ENCODE results near the gene SNRNP70.
"Not testable (repeated sequence)": the region's sequence is repeated elsewhere in the genome, so short reads cannot be mapped to it uniquely, and the experiment has no call there.

The SNRNP70 gene

DNA sequence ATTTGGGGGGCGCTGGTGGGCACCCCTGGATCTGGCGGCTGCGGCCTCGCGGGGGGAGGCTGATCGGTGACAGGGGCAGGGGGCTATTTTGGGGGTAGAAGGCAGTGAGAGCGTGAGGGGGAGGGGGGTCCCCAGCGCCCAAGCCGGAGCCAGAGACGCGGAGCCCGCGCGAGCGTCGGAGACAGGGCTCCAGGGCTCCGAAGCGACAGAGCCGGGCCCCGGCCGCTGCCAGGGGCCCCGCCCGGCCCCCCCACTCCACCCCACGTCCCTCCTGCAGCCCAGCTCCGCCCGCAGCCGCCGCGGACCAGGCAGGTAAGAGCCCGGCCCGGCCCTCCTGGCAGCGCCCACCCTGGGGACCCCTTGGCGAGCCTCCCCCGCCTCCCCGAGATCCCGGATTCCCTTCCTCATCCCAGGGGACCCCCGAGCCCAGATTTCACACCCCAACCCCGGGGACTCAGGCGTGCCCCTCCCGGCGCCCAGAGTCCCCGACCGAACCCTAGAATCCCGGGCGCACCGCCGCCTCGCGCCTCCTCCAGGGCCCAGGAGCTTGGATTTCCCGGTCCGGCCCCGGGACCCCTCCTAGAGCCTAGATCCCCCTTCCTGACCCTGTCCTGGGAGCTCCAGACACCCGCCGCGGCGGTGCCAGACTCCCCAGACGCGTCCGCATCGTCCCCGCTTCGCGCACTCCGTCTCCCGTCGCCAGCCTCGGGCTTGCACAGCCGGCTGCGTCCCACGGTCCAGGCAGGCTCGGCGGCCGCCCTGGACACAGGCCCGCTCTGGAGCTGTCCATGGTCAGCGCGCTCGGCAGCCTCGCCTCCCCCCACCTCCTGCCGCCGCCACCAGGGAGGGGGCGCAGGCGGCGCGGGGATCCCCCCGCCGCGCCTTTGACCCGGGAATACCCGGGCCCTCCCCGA lies 34.4 kb downstream of the SNRNP70 start, which contains the start of gene PPFIA3:
TSS of gene PPFIA3 (plus strand) at position 134 of the 914 bp plus-strand sequence. CDS start 8,330 bp downstream, outside the sequence.
- peak; percentile 29 to 66 for DNase-seq (ENCODE audit: low spot score in 2 of 2)
- Mint-ChIP-seq H3K4me1 (peaks cover 43% of the 10 kb centered on the region), H3K4me3 (peak within 1 kb of the TSS; percentile 85), H3K27ac (peak within 1 kb of the TSS; percentile 93), H3K36me3 (no peaks in the 10 kb centered on the region), H3K9me3 (no peaks in the 10 kb centered on the region)
- ATAC-seq: peak; percentile 14

DNA sequence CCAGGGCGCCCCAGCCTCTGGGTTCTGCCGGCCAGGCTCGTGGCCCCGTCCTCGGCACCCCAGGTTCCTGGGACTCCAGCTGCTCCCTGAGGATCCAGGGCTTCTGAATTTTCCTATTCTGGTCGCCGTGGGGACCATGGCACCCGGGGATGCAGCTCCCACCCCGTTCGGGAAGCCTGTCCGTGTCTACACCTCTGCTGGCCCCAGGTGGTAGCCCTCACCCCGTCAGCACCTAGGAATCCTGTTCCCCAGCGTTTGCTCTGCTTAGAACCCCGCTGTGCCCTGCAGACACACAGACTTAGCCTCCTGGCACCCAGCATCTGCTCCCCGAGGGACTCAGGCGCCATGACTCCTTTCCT lies 35.1 kb downstream of the SNRNP70 start:
- Mint-ChIP-seq H3K27ac (peak overlapping the region; percentile 32), H3K36me3 (no peaks in the 10 kb centered on the region), H3K4me3 (peak overlapping the region; percentile 85), H3K9me3 (no peaks in the 10 kb centered on the region), H3K4me1 (peaks cover 39% of the 10 kb centered on the region)
- ATAC-seq (no peak), DNase-seq (ENCODE audit: low spot score in 2 of 2) (no peak)

DNA sequence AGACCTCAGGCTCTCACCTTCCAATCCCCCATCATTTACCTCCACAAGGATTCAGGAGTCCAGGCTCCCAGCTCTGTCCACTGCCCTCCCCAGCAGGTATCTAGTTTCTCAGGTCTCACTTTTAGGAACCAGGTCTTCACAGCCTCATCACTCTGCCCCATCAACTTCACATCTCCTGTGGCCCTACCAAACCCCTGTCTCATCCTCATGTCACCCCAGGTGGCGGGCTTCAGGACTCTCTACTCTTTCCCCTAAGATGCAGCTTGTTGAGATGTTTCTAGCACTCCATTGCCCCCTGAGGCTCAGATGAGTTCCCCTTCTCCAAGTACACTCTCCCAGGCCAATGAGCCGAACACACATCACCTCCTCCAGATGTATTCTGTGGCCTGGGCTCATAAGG lies 35.6 kb downstream of the SNRNP70 start:
- H3K4me3 Mint-ChIP-seq: peak overlapping the region; percentile 85
- peaks cover 37% of the 10 kb centered on the region for H3K4me1 Mint-ChIP-seq
- no peak for DNase-seq (ENCODE audit: low spot score in 2 of 2)
- ATAC-seq: no peak
- peak overlapping the region; percentile 32 for H3K27ac Mint-ChIP-seq
- no peaks in the 10 kb centered on the region for H3K9me3 Mint-ChIP-seq
- no peaks in the 10 kb centered on the region for H3K36me3 Mint-ChIP-seq

DNA sequence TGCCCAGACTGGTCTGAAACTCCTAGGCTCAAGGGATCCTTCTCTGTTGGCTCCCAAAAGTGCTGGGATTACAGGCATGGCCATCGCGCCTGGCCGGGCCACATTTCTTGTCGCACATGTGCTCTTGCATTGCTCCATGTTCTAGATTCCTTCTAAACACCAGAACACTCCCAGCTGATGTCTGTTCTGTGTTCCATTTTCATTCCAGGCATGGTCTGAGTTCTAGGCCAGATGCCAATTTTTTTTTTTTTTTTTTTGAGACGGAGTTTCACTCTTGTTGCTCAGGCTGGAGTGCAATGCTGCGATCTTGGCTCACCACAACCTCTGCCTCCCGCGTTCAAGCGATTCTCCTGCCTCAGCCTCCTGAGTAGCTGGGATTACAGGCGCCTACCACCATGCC lies 36.6 kb downstream of the SNRNP70 start:
- not testable (repeated sequence) for ATAC-seq; H3K36me3 Mint-ChIP-seq; DNase-seq (ENCODE audit: low spot score in 2 of 2); H3K27ac Mint-ChIP-seq; H3K4me3 Mint-ChIP-seq; H3K9me3 Mint-ChIP-seq
- peaks cover 28% of the 10 kb centered on the region for H3K4me1 Mint-ChIP-seq

DNA sequence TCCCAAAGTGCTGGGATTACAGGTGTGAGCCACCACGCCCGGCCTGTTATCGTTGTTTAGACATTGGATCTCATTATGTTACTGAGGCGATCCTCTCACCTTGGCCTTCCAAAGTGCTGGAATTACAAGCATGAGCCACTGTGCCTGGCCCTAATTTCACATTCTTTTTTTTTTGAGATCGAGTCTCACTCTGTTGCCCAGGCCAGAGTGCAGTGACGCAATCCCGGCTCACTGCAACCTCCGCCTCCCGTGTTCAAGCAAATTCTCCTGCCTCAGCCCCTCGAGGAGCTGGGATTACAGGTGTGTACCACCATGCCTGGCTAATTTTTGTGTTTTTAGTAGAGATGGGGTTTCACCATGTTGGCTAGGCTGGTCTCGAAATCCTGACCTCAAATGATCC lies 38.0 kb downstream of the SNRNP70 start:
- H3K27ac Mint-ChIP-seq, H3K4me3 Mint-ChIP-seq: not testable (repeated sequence)

DNA sequence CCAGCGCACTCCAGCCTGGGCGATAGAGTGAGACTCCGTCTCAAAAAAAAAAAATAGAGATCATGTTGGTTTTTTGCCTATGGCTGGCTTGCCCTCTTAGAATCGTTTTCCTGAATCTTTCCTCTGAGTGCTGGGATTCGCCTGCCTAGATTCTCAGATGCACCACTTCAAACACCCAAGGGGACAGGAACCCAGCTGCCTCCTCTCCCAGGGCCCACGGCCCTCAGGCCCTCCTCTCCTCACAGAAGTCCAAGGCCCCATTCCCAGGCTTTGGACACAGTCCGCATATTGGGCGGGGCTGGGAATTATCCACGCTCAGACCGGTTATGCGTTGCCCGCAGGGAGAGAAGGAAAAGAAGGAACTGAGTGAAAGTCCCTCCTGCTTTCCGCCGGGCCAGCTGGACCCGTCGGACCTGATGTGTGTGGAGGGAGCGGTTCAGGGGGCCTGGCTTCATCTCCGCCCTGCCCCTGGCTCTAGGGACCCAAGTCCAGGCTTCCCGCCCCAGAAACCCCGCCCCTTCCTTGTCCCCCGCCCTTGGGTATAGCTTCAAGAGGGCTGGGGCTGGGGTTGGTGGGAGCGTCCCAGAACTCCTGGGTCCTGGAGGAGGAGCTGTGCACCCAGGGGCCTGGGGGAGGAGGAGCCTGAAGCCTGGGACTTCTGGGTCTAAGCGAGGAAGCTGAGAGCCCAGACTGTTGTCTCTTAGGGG lies 39.9 kb downstream of the SNRNP70 start:
- Mint-ChIP-seq H3K9me3 (no peaks in the 10 kb centered on the region), H3K36me3 (peaks cover 6% of the 10 kb centered on the region), H3K4me3 (no peak overlapping the region), H3K4me1 (peaks cover 27% of the 10 kb centered on the region), H3K27ac (no peak overlapping the region)
- no peak for DNase-seq (ENCODE audit: low spot score in 2 of 2)
- no peak for ATAC-seq

More for the DNA sequence above, 38.0 kb downstream of the SNRNP70 start:
- H3K36me3 Mint-ChIP-seq; H3K9me3 Mint-ChIP-seq; ATAC-seq; DNase-seq (ENCODE audit: low spot score in 2 of 2): not testable (repeated sequence)
- peaks cover 21% of the 10 kb centered on the region for H3K4me1 Mint-ChIP-seq

DNA sequence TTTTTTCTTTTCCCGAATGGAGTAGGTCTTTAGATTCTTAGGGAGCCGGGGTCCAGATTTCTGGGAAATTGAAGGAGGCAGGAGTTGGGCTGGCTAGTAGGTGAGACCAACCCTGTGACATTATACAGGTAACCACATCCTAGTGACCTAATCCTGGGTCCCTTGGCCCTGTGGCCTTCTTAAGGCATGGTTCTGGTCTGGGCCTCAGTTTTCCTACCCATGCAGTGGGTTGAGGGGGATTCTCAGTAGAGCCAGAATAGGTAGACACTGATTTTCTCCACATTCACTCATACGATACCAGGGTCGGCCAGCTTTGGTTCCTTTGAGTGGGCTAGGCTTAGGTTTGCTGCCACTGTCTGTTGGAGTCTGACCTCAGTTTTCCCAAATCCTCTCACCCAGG lies 41.3 kb downstream of the SNRNP70 start:
- DNase-seq (ENCODE audit: low spot score in 2 of 2): no peak
- peak overlapping the region; percentile 71 for H3K4me3 Mint-ChIP-seq
- H3K36me3 Mint-ChIP-seq: peaks cover 6% of the 10 kb centered on the region
- ATAC-seq: no peak
- H3K27ac Mint-ChIP-seq: no peak overlapping the region
- H3K9me3 Mint-ChIP-seq: no peaks in the 10 kb centered on the region
- peaks cover 17% of the 10 kb centered on the region for H3K4me1 Mint-ChIP-seq

DNA sequence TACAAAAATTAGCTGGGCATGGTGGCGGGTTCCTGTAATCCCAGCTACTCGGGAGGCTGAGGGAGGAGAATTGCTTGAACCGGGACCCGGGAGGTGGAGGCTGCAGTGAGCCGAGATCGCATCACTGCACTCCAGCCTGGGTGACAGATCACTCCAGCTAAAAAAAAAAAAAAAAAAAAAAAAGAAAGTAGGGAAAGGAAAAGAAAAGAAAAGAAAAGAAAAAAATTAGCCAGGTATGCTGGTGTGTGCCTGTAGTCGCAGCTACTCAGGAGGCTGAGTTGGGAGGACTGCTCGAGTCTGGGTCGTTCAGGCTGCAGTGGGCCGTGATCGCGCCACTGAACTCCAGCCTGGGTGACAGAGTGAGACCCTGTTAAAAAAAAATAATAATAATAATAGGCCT lies 42.0 kb downstream of the SNRNP70 start:
- H3K27ac Mint-ChIP-seq, H3K9me3 Mint-ChIP-seq: not testable (repeated sequence)
- peaks cover 17% of the 10 kb centered on the region for H3K4me1 Mint-ChIP-seq

DNA sequence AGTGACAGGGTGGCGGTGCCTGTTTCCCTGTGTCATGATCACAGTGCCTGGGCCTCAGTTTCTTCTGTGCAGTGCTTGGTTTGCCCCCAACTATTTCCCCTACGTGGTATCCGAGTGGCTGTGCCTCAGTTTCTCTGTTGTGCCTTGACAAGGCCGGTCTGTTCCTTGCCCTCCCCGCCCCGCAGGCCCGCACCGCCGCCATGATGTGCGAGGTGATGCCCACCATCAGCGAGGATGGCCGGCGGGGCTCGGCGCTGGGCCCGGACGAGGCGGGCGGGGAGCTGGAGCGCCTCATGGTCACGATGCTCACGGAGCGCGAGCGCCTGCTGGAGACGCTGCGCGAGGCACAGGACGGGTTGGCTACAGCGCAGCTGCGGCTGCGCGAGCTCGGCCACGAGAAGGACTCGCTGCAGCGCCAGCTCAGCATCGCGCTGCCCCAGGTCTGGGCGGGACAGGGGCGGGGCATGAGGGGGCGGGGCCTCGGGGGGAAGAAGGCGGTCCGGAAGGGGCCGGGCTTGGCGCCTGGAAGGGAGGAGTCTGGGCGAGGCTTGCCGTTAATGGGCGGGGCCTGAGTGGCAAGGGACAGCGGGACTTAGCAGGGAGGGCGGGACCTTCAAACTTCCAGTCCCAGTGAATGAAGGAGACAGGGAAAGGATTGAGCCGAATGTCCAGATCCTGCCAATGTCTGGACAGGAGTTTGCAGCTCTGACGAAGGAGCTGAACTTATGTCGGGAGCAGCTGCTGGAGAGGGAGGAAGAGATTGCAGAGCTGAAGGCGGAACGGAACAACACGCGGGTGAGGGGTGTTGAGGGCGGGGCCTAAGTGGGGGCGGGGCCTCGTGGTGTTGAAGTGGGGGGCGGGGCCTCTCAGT lies 42.7 kb downstream of the SNRNP70 start:
- peaks cover 6% of the 10 kb centered on the region for H3K36me3 Mint-ChIP-seq
- DNase-seq (ENCODE audit: low spot score in 2 of 2): peak; percentile 89 to 98
- ATAC-seq: peak; percentile 97
- no peaks in the 10 kb centered on the region for H3K9me3 Mint-ChIP-seq
- H3K4me1 Mint-ChIP-seq: peaks cover 22% of the 10 kb centered on the region
- peak overlapping the region; percentile 22 for H3K27ac Mint-ChIP-seq
- H3K4me3 Mint-ChIP-seq: peak overlapping the region; percentile 71

More for the DNA sequence above, 42.0 kb downstream of the SNRNP70 start:
- not testable (repeated sequence) for DNase-seq (ENCODE audit: low spot score in 2 of 2); H3K36me3 Mint-ChIP-seq; ATAC-seq
- H3K4me3 Mint-ChIP-seq: peak overlapping the region; percentile 71

DNA sequence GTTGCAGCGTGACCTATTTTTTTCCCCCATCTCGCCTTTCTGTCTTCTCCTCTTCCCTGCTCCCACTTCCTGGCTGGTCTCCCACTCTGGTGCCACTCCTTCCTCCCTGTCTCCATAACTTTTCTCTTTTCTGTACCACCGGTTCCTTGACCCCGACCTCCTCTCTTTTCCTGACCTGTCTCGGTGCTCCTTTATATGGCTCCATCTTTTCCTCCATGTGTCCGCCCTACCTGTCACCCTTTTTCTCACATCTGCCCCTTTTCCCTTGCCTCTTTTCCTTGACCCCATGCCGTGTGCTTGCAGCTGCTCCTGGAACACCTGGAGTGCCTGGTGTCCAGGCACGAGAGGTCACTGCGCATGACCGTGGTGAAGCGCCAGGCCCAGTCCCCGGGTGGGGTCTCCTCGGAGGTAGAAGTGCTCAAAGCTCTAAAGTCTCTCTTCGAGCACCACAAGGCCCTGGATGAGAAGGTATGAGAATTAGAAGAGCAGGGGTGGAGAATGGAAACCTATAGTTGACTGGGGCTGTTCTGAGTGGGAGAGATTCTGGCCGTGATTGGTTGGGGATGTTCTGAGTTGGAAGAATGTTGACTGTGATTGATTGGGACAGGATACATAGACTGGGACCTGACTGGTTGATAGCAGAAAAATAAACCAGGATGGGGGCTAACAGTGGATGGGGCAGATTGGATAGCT lies 43.4 kb downstream of the SNRNP70 start:
- H3K9me3 Mint-ChIP-seq: no peaks in the 10 kb centered on the region
- H3K36me3 Mint-ChIP-seq: peaks cover 6% of the 10 kb centered on the region
- peaks cover 29% of the 10 kb centered on the region for H3K4me1 Mint-ChIP-seq
- DNase-seq (ENCODE audit: low spot score in 2 of 2): no peak
- H3K27ac Mint-ChIP-seq: peak overlapping the region; percentile 22
- peak overlapping the region; percentile 71 for H3K4me3 Mint-ChIP-seq
- ATAC-seq: no peak

DNA sequence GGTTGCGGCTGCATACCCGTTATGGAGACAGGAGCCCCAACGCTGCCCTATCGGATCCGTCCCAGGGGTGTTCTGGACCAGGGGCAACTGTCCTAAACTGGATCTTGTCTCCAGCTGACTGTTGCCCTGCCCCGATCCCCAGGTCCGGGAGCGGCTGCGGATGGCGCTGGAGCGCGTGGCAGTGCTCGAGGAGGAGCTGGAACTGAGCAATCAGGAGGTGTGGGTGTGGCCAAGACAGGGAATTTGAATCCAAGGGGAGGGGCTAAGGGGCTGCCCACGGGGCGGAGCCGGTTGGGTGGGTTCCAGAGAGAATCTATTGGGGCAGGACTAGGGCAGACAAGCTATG lies 44.0 kb downstream of the SNRNP70 start:
- ATAC-seq (no peak), DNase-seq (ENCODE audit: low spot score in 2 of 2) (no peak)
- H3K27ac Mint-ChIP-seq: no peak overlapping the region
- peaks cover 7% of the 10 kb centered on the region for H3K36me3 Mint-ChIP-seq
- H3K4me3 Mint-ChIP-seq: peak overlapping the region; percentile 71
- H3K9me3 Mint-ChIP-seq: no peaks in the 10 kb centered on the region
- H3K4me1 Mint-ChIP-seq: peaks cover 34% of the 10 kb centered on the region

DNA sequence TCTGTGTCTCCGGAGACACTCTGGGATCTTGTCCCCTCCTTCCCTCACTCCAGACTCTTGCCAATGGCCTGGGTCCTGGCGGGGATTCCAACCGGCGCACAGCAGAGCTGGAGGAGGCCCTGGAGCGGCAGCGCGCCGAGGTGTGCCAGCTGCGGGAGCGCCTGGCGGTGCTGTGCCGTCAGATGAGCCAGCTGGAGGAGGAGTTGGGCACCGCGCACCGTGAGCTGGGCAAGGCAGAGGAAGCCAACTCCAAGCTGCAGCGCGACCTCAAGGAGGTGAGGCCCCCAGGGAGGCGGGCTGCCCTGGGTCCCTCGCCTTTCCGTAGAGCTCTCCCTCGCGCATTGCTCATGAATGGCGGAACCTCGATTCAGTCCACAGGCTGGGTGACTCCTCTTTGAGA lies 45.1 kb downstream of the SNRNP70 start:
- DNase-seq (ENCODE audit: low spot score in 2 of 2): no peak
- no peak for ATAC-seq
- no peaks in the 10 kb centered on the region for H3K9me3 Mint-ChIP-seq
- no peak overlapping the region for H3K4me3 Mint-ChIP-seq
- H3K27ac Mint-ChIP-seq: no peak overlapping the region
- H3K36me3 Mint-ChIP-seq: peaks cover 12% of the 10 kb centered on the region
- peaks cover 41% of the 10 kb centered on the region for H3K4me1 Mint-ChIP-seq

DNA sequence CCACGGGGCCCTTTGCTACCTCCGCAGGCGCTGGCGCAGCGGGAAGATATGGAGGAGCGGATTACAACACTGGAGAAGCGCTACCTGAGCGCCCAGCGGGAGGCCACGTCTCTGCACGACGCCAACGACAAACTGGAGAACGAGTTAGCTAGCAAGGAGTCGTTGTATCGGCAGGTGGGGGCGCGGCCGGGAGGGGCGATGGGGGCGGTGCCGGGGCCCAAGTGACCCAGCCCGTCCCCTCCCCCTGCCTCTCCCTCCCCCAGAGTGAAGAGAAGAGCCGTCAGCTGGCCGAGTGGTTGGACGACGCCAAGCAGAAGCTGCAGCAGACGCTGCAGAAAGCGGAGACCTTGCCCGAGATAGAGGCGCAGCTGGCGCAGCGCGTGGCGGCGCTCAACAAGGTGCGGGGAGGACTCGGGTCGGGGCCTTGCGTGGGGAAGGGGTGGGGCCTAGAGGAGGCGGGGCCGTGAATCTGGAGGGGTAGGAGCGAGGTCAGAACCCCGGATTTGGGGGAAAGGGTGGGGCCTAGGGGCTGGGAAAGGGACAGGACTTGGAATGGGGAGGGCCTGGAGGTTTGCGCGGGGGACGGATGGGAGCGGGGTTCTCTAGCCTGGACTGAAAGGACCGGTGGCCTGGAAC lies 47.8 kb downstream of the SNRNP70 start:
- H3K9me3 Mint-ChIP-seq: no peaks in the 10 kb centered on the region
- peak overlapping the region; percentile 65 for H3K4me3 Mint-ChIP-seq
- H3K36me3 Mint-ChIP-seq: peaks cover 10% of the 10 kb centered on the region
- peak; percentile 47 for ATAC-seq
- no peak overlapping the region for H3K27ac Mint-ChIP-seq
- H3K4me1 Mint-ChIP-seq: peaks cover 36% of the 10 kb centered on the region
- no peak for DNase-seq (ENCODE audit: low spot score in 2 of 2)
